ENCODE measurements around the gene MSI2.

DNA sequence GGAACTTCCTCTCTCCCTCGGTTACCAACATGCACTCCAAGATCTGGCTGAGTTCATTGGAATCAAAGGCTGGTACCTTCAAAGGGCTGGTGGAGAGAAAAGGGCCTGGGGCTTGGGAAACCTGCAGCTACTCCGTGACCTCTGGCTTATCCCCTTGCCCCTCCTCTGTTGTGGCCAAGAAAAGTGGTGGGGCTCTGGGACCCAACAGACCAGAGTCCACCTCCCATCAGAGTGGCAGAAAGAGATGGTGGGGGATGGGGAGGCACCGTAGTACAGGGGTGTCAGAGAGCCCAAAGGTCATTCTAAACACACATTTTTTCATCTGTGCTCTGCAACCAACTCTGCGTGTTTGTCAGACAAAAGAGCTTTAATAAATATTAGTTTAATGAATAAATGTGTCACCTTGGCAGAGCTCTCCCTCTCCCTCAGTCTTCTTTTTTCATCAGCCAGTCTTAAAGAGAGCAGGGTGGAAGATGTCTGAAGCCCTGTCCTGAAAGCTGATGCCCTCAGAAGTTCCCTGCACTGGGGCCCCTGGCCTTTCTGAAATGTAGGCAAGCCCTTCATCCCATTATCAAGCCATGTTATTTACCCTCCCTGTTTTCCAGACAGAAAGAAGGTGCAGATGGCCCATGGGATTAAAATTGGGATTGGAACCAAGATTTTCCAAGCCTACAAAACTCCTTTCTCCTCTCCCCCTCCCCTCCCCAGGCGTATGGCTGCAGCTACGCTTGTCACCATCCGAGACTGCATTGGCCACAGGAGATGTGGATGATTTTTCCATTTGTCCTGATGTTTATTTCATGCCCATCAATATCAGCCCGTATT lies 261.5 kb downstream of the MSI2 start:
- TF ChIP-seq, protein P1, sequence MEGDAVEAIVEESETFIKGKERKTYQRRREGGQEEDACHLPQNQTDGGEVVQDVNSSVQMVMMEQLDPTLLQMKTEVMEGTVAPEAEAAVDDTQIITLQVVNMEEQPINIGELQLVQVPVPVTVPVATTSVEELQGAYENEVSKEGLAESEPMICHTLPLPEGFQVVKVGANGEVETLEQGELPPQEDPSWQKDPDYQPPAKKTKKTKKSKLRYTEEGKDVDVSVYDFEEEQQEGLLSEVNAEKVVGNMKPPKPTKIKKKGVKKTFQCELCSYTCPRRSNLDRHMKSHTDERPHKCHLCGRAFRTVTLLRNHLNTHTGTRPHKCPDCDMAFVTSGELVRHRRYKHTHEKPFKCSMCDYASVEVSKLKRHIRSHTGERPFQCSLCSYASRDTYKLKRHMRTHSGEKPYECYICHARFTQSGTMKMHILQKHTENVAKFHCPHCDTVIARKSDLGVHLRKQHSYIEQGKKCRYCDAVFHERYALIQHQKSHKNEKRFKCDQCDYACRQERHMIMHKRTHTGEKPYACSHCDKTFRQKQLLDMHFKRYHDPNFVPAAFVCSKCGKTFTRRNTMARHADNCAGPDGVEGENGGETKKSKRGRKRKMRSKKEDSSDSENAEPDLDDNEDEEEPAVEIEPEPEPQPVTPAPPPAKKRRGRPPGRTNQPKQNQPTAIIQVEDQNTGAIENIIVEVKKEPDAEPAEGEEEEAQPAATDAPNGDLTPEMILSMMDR (IDR thresholded peaks at IDR 0.05; ENCODE audit: low read depth, low read length, poor library complexity, severe bottlenecking), result no peak
- no peak for TF ChIP-seq EZH2phosphoT487 (IDR thresholded peaks at IDR 0.05; ENCODE audit: borderline replicate concordance, low read length)

All from DOHH2 (cell line).